AG09319 (cell line): ENCODE data around the gene COPG2.
"Not testable (repeated sequence)": the region's sequence is repeated elsewhere in the genome, so short reads cannot be mapped to it uniquely, and the experiment has no call there.

Experiments
- DNase-seq: peaks from one replicate; pipeline ENCODE4 v3.0.0-alpha.2; 2010; ENCODE audit warnings: low read depth; ENCODE audit errors: extremely low read depth
- CTCF ChIP-seq: IDR thresholded peaks from 2 replicates; pipeline ENCODE4 v1.5.1; 2011; ENCODE audit warnings: low read depth, mild to moderate bottlenecking, inconsistent platforms, low read length, moderate library complexity

Gene COPG2

GRCh38 chr7:130699686-130700085 lies 31.1 kb upstream of the COPG2 start:
- TF ChIP-seq CTCF, result no peak

GRCh38 chr7:130697820-130698219 lies 29.3 kb upstream of the COPG2 start:
- no peak for DNase-seq
- TF ChIP-seq CTCF, result no peak

More at GRCh38 chr7:130699686-130700085, 31.1 kb upstream of the COPG2 start:
- no peak for DNase-seq

- peak; percentile 57 for TF ChIP-seq CTCF
These were observed 27.3 kb upstream of the COPG2 start for GRCh38 chr7:130695840-130696239.

GRCh38 chr7:130692396-130692795 lies 23.8 kb upstream of the COPG2 start:
- DNase-seq, result not testable (repeated sequence)

More at GRCh38 chr7:130695840-130696239, 27.3 kb upstream of the COPG2 start:
- peak; percentile 4 for DNase-seq

- no peak for DNase-seq
- no peak for TF ChIP-seq CTCF
These were observed 21.1 kb upstream of the COPG2 start for GRCh38 chr7:130689683-130690082.

GRCh38 chr7:130683026-130683425 lies 14.5 kb upstream of the COPG2 start:
- no peak for TF ChIP-seq CTCF
- DNase-seq, result peak; percentile 3

GRCh38 chr7:130674456-130674855 lies 5.9 kb upstream of the COPG2 start:
- DNase-seq, result no peak
- no peak for TF ChIP-seq CTCF

GRCh38 chr7:130673066-130673465 lies 4.5 kb upstream of the COPG2 start:
- no peak for DNase-seq
- no peak for TF ChIP-seq CTCF
